ENCODE results near the gene SEC23IP. TPM values are rescaled to one million over a fixed set of nuclear protein-coding genes. Genes with fewer than 3 reads are reported as not detected.
"Not testable (repeated sequence)": the region's sequence is repeated elsewhere in the genome, so short reads cannot be mapped to it uniquely, and the experiment has no call there.

Gene SEC23IP
- polyA plus RNA-seq, 1 donor: 37.5 TPM

GRCh38 chr10:119883901-119884611 is 8.5 kb upstream of the SEC23IP start:
- DNase-seq (ENCODE audit: low read depth): not testable (repeated sequence)

GRCh38 chr10:119886070-119886469 is 6.5 kb upstream of the SEC23IP start:
- not testable (repeated sequence) for DNase-seq (ENCODE audit: low read depth)

- DNase-seq (ENCODE audit: low read depth): not testable (repeated sequence)
Measured at GRCh38 chr10:119888715-119889114, 3.8 kb upstream of the SEC23IP start.

- DNase-seq (ENCODE audit: low read depth): not testable (repeated sequence)
Measured at GRCh38 chr10:119889201-119889600, 3.3 kb upstream of the SEC23IP start.

GRCh38 chr10:119890307-119890706 is 2.2 kb upstream of the SEC23IP start:
- not testable (repeated sequence) for DNase-seq (ENCODE audit: low read depth)

GRCh38 chr10:119891849-119892187 is 712 bp upstream of the SEC23IP start:
- not testable (repeated sequence) for DNase-seq (ENCODE audit: low read depth)

GRCh38 chr10:119893074-119893473 is 544 bp downstream of the SEC23IP start:
- no peak for DNase-seq (ENCODE audit: low read depth)

GRCh38 chr10:119893845-119894427 is 1.4 kb downstream of the SEC23IP start:
- DNase-seq (ENCODE audit: low read depth): no peak

- no peak for DNase-seq (ENCODE audit: low read depth)
Measured at GRCh38 chr10:119896061-119896655, 3.6 kb downstream of the SEC23IP start.

- no peak for DNase-seq (ENCODE audit: low read depth)
Measured at GRCh38 chr10:119896937-119897770, 4.6 kb downstream of the SEC23IP start.

- no peak for DNase-seq (ENCODE audit: low read depth)
Measured at GRCh38 chr10:119898577-119898976, 6.0 kb downstream of the SEC23IP start.

- DNase-seq (ENCODE audit: low read depth): no peak
Measured at GRCh38 chr10:119903946-119904666, 11.6 kb downstream of the SEC23IP start.

- not testable (repeated sequence) for DNase-seq (ENCODE audit: low read depth)
Measured at GRCh38 chr10:119907695-119908094, 15.2 kb downstream of the SEC23IP start.

- DNase-seq (ENCODE audit: low read depth): no peak
Measured at GRCh38 chr10:119908166-119908565, 15.6 kb downstream of the SEC23IP start.

GRCh38 chr10:119910689-119911088 is 18.2 kb downstream of the SEC23IP start:
- no peak for DNase-seq (ENCODE audit: low read depth)

GRCh38 chr10:119917777-119918176 is 25.2 kb downstream of the SEC23IP start:
- DNase-seq (ENCODE audit: low read depth): no peak

GRCh38 chr10:119919271-119919670 is 26.7 kb downstream of the SEC23IP start:
- DNase-seq (ENCODE audit: low read depth): no peak

GRCh38 chr10:119919826-119920225 is 27.3 kb downstream of the SEC23IP start:
- DNase-seq (ENCODE audit: low read depth): no peak

GRCh38 chr10:119928411-119928810 is 35.9 kb downstream of the SEC23IP start:
- no peak for DNase-seq (ENCODE audit: low read depth)

- DNase-seq (ENCODE audit: low read depth): no peak
Measured at GRCh38 chr10:119931871-119932270, 39.3 kb downstream of the SEC23IP start.

- no peak for DNase-seq (ENCODE audit: low read depth)
Measured at GRCh38 chr10:119932631-119933030, 40.1 kb downstream of the SEC23IP start.

GRCh38 chr10:119933179-119933578 is 40.6 kb downstream of the SEC23IP start:
- no peak for DNase-seq (ENCODE audit: low read depth)

All from forelimb muscle (tissue), 1 donor.